ENCODE data around the gene SCAMP2. TPM values are rescaled to one million over a fixed set of nuclear protein-coding genes. Genes with fewer than 3 reads are reported as not detected.

Gene SCAMP2
- total and polyA plus RNA-seq, 2 donors (not counting 1 experiment from before 2014, with no cell fraction given): 15.5 to 86.2 TPM

- Histone ChIP-seq H3K36me3 (ENCODE audit: control insufficient read depth, insufficient read depth, low read length) (peaks cover 26% of the 10 kb centered on the region), H3K27ac (ENCODE audit: insufficient read depth, low read length) (no peak overlapping the region), H4K20me1 (ENCODE audit: control insufficient read depth, extremely low read depth, insufficient read depth, low read length) (no peaks in the 10 kb centered on the region), H3K4me3 (replicated peaks in 1 of 4; ENCODE audit: control extremely low read depth in 1 of 4, insufficient read depth in 1 of 4, low read depth in 3 of 4, low read length in 4 of 4) (no peak overlapping the region), H3K79me2 (ENCODE audit: control insufficient read depth, insufficient read depth, low read length) (peaks cover 2% of the 10 kb centered on the region), H3K27me3 (ENCODE audit: control insufficient read depth, insufficient read depth, low read length) (no peaks in the 10 kb centered on the region), H3K4me2 (ENCODE audit: extremely low read depth, insufficient read depth, low read length) (no peak overlapping the region), H3K4me1 (ENCODE audit: control insufficient read depth, extremely low read depth, insufficient read depth, low read length) (peaks cover 3% of the 10 kb centered on the region), H3K9ac (ENCODE audit: insufficient read depth, low read length) (no peak overlapping the region), H3K9me3 (ENCODE audit: control insufficient read depth, insufficient read depth, low read depth, low read length) (no peaks in the 10 kb centered on the region), H2AFZ (ENCODE audit: low read length) (no peak overlapping the region)
- DNase-seq (ENCODE audit: low read depth in 2 of 2): no peak
- TF ChIP-seq, protein P1, sequence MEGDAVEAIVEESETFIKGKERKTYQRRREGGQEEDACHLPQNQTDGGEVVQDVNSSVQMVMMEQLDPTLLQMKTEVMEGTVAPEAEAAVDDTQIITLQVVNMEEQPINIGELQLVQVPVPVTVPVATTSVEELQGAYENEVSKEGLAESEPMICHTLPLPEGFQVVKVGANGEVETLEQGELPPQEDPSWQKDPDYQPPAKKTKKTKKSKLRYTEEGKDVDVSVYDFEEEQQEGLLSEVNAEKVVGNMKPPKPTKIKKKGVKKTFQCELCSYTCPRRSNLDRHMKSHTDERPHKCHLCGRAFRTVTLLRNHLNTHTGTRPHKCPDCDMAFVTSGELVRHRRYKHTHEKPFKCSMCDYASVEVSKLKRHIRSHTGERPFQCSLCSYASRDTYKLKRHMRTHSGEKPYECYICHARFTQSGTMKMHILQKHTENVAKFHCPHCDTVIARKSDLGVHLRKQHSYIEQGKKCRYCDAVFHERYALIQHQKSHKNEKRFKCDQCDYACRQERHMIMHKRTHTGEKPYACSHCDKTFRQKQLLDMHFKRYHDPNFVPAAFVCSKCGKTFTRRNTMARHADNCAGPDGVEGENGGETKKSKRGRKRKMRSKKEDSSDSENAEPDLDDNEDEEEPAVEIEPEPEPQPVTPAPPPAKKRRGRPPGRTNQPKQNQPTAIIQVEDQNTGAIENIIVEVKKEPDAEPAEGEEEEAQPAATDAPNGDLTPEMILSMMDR (conservative IDR thresholded peaks at IDR 0.05 in 1 of 2, IDR thresholded peaks at IDR 0.05 in 1 of 2; ENCODE audit: low read depth in 1 of 2, low read length in 2 of 2): no peak
- TF ChIP-seq EZH2 (IDR thresholded peaks at IDR 0.05; ENCODE audit: low read length, missing control alignments): no peak
These were observed 70.2 kb downstream of the SCAMP2 start for GRCh38 chr15:74802862-74803447.

DNA sequence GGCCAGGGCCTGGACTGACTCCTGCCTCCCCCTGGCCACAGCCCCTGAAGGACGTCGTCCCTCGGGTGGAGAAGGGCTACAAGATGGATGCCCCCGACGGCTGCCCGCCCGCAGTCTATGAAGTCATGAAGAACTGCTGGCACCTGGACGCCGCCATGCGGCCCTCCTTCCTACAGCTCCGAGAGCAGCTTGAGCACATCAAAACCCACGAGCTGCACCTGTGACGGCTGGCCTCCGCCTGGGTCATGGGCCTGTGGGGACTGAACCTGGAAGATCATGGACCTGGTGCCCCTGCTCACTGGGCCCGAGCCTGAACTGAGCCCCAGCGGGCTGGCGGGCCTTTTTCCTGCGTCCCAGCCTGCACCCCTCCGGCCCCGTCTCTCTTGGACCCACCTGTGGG lies 70.9 kb downstream of the SCAMP2 start:
- no peaks in the 10 kb centered on the region for H4K20me1 ChIP-seq (ENCODE audit: control insufficient read depth, extremely low read depth, insufficient read depth, low read length)
- no peak for TF ChIP-seq EZH2 (IDR thresholded peaks at IDR 0.05; ENCODE audit: low read length, missing control alignments)
- TF ChIP-seq, protein P1 (conservative IDR thresholded peaks at IDR 0.05 in 1 of 2, IDR thresholded peaks at IDR 0.05 in 1 of 2; ENCODE audit: low read depth in 1 of 2, low read length in 2 of 2): no peak
- DNase-seq (ENCODE audit: low read depth in 2 of 2): no peak
- no peak overlapping the region for H3K27ac ChIP-seq (ENCODE audit: insufficient read depth, low read length)
- H3K79me2 ChIP-seq (ENCODE audit: control insufficient read depth, insufficient read depth, low read length): peaks cover 4% of the 10 kb centered on the region
- no peak overlapping the region for H3K4me3 ChIP-seq (replicated peaks in 1 of 4; ENCODE audit: control extremely low read depth in 1 of 4, insufficient read depth in 1 of 4, low read depth in 3 of 4, low read length in 4 of 4)
- peaks cover 3% of the 10 kb centered on the region for H3K4me1 ChIP-seq (ENCODE audit: control insufficient read depth, extremely low read depth, insufficient read depth, low read length)
- H3K9me3 ChIP-seq (ENCODE audit: control insufficient read depth, insufficient read depth, low read depth, low read length): no peaks in the 10 kb centered on the region
- H3K9ac ChIP-seq (ENCODE audit: insufficient read depth, low read length): no peak overlapping the region
- peaks cover 26% of the 10 kb centered on the region for H3K36me3 ChIP-seq (ENCODE audit: control insufficient read depth, insufficient read depth, low read length)
- no peaks in the 10 kb centered on the region for H3K27me3 ChIP-seq (ENCODE audit: control insufficient read depth, insufficient read depth, low read length)
- no peak overlapping the region for H3K4me2 ChIP-seq (ENCODE audit: extremely low read depth, insufficient read depth, low read length)
- no peak overlapping the region for H2AFZ ChIP-seq (ENCODE audit: low read length)

GRCh38 chr15:74801311-74801997 lies 71.7 kb downstream of the SCAMP2 start:
- Histone ChIP-seq H3K27me3 (ENCODE audit: control insufficient read depth, insufficient read depth, low read length) (no peaks in the 10 kb centered on the region), H4K20me1 (ENCODE audit: control insufficient read depth, extremely low read depth, insufficient read depth, low read length) (no peaks in the 10 kb centered on the region), H3K9ac (ENCODE audit: insufficient read depth, low read length) (no peak overlapping the region), H3K27ac (ENCODE audit: insufficient read depth, low read length) (no peak overlapping the region), H3K4me1 (ENCODE audit: control insufficient read depth, extremely low read depth, insufficient read depth, low read length) (peaks cover 3% of the 10 kb centered on the region), H3K4me2 (ENCODE audit: extremely low read depth, insufficient read depth, low read length) (no peak overlapping the region), H2AFZ (ENCODE audit: low read length) (no peak overlapping the region), H3K4me3 (replicated peaks in 1 of 4; ENCODE audit: control extremely low read depth in 1 of 4, insufficient read depth in 1 of 4, low read depth in 3 of 4, low read length in 4 of 4) (no peak overlapping the region), H3K9me3 (ENCODE audit: control insufficient read depth, insufficient read depth, low read depth, low read length) (no peaks in the 10 kb centered on the region), H3K79me2 (ENCODE audit: control insufficient read depth, insufficient read depth, low read length) (peaks cover 6% of the 10 kb centered on the region), H3K36me3 (ENCODE audit: control insufficient read depth, insufficient read depth, low read length) (peaks cover 26% of the 10 kb centered on the region)
- no peak for DNase-seq (ENCODE audit: low read depth in 2 of 2)
- TF ChIP-seq, protein P1 (conservative IDR thresholded peaks at IDR 0.05 in 1 of 2, IDR thresholded peaks at IDR 0.05 in 1 of 2; ENCODE audit: low read depth in 1 of 2, low read length in 2 of 2): no peak
- TF ChIP-seq EZH2 (IDR thresholded peaks at IDR 0.05; ENCODE audit: low read length, missing control alignments): no peak
